Fibroblast of skin of scalp (primary cell): ENCODE measurements around the gene DPM3.

Source experiments
- DNase-seq: peaks from one replicate; pipeline ENCODE4 v3.0.0-alpha.2; 2013

The DPM3 gene

GRCh38 chr1:155092131-155092530 lies 48.2 kb downstream of the DPM3 start:
- no peak for DNase-seq

DNA sequence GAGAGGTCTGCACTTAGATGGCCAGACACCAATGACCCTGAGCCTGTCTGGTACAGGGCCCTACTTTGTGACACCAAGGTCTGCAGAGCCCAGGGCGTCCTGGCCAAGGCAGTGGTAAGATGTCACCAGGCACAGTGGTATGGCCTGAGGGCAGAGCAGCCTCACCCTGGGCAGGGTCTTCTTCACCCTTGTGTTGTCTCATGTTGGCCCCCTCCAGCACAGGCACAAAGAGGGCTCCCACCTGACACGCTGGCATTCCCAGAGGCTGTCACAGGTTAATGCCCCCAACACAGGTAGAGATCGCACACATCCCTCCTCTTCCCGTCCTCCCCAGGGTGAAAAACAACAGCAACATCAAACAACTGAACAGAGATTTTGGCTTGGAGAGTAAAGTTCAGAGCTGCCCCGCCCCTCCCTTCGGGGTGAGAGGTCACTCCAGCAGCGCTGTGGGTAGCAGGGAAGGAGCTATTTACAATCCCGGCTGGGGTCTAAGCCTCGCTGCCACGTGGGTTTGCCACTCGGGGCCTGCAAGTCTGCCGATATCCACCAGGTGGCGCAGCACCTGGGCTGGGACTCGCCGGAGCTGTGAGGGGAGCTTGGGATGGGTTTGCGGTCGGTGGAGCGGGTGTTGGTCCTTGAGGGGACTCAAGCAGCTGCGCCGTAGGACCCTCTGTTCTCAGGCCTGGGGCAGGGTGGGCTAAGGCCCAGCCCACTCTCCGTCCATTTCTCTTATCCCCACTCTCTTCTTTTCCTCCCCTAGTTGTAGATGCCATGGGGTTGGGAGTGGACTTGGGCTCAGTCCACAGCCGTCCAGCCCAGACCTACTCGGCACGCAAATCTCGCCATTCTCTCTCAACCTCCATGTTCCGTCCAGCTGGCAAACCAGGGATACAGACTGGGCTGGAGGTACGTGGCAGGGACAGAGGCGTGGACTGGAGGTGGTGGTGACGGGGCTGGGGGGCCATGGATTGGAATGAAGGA lies 49.0 kb downstream of the DPM3 start:
- DNase-seq: peak; percentile 70
